HG03558 (cell line): ENCODE data around the gene HBZ.
"Not testable (repeated sequence)": the region's sequence is repeated elsewhere in the genome, so short reads cannot be mapped to it uniquely, and the experiment has no call there.

Experiments used
- ATAC-seq: cut with Tn5 transposase; IDR thresholded peaks from one replicate; pipeline ENCODE4 v1.9.1; 2021; ENCODE audit warnings: moderate number of reproducible peaks; ENCODE audit not compliant: unreplicated experiment; ENCODE audit errors: extremely low read depth

HBZ gene

DNA sequence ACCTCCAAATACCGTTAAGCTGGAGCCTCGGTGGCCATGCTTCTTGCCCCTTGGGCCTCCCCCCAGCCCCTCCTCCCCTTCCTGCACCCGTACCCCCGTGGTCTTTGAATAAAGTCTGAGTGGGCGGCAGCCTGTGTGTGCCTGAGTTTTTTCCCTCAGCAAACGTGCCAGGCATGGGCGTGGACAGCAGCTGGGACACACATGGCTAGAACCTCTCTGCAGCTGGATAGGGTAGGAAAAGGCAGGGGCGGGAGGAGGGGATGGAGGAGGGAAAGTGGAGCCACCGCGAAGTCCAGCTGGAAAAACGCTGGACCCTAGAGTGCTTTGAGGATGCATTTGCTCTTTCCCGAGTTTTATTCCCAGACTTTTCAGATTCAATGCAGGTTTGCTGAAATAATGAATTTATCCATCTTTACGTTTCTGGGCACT lies 25.0 kb downstream of the HBZ start:
- no peak for ATAC-seq

DNA sequence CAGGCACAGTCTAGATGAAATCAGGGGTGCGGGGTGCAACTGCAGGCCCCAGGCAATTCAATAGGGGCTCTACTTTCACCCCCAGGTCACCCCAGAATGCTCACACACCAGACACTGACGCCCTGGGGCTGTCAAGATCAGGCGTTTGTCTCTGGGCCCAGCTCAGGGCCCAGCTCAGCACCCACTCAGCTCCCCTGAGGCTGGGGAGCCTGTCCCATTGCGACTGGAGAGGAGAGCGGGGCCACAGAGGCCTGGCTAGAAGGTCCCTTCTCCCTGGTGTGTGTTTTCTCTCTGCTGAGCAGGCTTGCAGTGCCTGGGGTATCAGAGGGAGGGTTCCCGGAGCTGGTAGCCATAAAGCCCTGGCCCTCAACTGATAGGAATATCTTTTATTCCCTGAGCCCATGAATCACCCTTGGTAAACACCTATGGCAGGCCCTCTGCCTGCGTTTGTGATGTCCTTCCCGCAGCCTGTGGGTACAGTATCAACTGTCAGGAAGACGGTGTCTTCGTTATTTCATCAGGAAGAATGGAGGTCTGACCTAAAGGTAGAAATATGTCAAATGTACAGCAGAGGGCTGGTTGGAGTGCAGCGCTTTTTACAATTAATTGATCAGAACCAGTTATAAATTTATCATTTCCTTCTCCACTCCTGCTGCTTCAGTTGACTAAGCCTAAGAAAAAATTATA lies 25.7 kb downstream of the HBZ start:
- no peak for ATAC-seq

DNA sequence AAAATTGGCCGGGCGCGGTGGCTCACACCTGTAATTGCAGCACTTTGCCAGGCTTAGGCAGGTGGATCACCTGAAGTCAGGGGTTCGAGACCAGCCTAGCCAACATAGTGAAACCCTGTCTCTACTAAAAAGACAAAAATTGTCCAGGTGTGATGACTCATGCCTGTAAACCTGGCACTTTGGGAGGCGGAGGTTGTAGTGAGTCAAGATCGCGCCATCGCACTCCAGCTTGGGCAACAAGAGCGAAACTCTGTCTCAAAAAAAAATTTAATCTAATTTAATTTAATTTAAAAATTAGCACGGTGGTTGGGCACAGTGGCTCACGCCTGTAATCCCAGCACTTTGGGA lies 26.2 kb downstream of the HBZ start:
- no peak for ATAC-seq

DNA sequence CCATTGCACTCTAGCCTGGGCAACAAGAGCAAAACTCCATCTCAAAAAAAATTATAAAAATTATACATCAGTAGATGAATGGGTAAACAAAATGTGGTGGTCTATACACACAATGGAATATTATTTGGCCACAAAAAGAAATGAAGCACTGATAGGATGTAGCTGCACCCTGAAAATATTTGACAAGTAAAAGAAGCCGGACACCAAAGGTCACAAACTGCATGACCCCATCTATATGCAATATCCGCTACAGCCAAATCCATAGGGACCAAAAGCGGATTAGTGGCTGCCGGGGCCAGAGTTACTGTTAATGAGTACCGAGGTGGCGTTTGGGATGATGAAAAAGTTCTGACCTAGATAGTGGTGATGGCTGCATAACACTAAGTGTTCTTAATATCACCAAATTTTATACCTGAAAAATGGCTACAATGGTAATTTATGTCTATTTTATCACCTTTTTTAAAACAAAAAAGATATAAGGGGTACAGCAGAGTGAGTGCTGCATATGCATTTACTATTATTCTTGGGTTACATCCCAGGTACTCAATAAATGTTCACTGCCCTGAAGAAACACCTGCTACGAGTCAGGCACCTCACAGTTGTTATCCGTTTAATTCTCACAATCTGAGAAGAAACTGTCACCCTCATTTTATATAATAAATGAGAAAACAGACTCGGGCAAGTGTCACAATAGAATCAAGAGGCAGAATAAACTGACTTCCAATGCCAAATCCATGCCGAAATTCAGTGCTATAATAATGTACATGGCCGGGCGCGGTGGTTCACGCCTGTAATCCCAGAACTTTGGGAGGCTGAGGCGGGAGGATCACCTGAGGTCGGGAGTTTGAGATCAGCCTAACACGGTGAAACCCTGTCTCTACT lies 27.0 kb downstream of the HBZ start:
- ATAC-seq, result no peak

DNA sequence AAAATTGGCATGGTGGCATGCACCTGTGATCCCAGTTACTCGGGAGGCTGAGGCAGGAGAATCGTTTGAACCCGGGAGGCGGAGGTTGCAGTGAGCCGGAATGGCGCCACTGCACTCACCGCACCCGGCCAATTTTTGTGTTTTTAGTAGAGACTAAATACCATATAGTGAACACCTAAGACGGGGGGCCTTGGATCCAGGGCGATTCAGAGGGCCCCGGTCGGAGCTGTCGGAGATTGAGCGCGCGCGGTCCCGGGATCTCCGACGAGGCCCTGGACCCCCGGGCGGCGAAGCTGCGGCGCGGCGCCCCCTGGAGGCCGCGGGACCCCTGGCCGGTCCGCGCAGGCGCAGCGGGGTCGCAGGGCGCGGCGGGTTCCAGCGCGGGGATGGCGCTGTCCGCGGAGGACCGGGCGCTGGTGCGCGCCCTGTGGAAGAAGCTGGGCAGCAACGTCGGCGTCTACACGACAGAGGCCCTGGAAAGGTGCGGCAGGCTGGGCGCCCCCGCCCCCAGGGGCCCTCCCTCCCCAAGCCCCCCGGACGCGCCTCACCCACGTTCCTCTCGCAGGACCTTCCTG lies 27.7 kb downstream of the HBZ start, which contains the start of gene HBQ1:
Gene HBQ1, plus strand, starts transcription at position 359 of the 575 bp plus-strand sequence. Its CDS starts 28 bp downstream, at position 387.
- ATAC-seq, result no peak

DNA sequence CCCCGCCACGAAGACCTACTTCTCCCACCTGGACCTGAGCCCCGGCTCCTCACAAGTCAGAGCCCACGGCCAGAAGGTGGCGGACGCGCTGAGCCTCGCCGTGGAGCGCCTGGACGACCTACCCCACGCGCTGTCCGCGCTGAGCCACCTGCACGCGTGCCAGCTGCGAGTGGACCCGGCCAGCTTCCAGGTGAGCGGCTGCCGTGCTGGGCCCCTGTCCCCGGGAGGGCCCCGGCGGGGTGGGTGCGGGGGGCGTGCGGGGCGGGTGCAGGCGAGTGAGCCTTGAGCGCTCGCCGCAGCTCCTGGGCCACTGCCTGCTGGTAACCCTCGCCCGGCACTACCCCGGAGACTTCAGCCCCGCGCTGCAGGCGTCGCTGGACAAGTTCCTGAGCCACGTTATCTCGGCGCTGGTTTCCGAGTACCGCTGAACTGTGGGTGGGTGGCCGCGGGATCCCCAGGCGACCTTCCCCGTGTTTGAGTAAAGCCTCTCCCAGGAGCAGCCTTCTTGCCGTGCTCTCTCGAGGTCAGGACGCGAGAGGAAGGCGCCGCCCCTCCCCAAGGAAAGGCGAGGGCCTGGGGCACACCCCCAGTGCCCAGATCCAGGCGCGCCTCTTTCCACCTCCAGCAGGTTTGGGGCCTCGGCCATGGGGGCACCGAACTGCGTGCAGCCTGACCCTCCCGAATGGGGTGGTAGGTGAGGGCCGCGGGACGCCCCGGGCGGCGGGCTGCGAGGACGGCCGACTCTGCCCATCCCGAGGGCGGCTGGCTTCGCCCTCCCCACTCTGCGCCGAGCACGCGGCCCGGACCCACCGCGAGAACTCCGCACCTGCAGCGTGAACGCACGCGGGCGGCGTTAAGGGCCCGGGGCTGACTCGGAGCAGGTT lies 28.5 kb downstream of the HBZ start:
- ATAC-seq, result no peak

DNA sequence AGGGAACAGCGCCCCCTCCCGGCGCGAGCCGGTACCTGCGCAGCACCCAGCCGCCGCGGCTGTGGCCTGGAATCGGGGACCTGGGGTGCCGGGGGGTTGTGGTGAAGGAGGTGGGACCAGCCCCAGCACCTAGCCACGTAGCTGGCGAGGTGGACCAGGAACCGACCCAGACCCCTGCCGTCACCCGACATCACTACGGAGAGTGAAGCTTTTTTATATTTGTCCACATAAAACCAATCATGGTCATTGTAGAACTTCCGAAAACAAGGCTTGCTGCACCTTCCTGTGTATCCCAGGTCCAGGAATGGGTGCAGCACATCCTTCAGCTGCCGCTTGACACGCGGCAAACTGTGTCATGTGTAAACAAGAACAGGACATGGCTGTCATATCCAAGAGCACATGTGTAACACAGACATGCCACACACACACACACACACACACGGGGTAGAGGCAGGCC lies 29.1 kb downstream of the HBZ start:
- ATAC-seq, result no peak

DNA sequence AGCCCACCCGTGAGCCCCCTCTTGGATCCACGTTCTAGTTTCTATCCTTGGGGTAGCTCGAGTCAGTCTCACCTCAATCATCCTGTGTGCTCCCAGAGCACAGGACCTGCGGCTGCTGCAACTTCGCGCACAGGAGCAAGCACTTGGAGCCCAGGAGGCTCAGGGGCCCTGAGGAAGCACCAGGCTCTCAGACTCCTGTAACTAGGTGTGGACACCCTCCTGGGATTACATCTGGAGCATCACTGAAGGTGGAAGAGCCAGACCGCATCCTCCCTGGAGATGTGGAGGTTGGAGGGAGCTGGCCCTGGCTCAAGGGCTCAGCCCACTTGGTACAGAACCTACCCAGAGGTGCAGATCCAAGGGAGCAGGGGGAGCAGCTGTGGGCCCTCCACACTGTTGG lies 30.6 kb downstream of the HBZ start:
- no peak for ATAC-seq

DNA sequence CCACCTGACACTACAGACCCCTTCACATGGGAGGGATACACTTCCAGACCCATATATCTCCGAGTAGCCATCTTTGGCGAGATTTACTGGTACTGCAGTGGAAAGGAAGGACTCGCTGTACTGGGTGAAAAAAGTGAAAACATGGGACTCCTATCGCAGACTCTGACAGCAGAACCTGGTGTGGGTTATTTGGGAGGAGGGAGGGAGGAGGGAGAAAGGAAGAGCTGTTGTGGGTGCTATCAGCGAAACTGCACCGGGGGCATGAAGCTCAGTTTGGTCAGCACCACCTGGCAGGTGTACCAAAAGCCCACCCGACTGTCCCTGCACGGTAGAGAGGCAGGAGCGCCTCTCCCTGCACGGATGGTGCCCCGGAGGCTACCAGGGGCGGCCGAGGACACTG lies 32.8 kb downstream of the HBZ start:
- ATAC-seq, result no peak

DNA sequence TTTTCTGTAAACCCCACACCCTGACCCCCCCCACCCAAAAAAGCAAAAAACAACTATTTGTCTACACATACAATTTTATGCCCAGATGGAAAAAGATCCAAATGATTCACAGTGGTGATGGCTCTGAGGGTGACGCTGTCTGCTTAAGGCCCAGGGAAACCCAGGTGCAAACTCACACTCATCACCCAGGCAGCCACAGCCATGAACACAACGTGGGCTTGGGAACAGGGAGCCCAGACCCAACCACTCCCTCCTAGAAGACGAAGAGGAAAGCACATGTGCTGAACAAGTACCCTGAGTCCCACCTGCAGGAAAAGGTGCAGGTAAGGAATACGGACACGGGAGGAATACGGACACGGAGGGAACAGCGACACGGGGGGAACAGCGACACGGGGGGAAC lies 33.2 kb downstream of the HBZ start:
- no peak for ATAC-seq

DNA sequence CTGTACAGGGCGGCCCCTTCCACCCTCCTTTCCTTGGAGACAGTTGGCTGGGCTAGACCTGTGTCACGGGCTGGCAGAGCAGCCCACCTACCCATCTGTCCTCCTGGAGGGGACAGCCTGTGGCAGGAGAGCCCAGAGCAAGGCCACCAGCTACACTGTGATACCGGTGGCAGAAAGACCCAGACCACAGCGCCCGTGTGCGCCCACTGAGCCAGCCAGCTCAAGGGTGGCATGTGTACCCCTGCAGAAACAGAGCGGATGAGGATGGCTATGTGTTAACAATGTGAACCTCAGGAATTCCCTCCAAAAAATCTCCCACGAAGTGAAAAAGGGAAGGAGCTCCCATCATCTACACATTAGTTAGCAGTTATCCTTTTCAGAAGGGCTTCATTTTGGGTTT lies 34.9 kb downstream of the HBZ start:
- ATAC-seq, result no peak

DNA sequence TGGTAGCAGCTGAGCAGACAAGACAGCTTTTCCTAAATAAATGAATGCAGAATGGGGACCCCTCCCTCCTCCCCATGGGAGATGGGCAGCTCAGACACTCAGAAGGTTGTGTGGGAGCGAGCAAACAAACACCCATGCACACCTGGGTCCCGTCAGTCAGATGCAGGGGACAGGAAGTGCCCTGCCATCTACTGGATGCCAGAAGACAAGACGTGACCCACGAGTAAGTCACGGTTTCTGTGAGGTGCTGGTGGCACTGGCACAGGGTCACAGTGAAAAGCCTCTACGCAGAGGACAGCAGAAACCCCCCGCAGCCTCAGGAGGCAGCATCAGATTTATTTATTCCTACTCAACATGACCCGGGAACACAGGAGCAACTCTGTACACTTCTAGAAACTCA lies 36.2 kb downstream of the HBZ start:
- no peak for ATAC-seq

DNA sequence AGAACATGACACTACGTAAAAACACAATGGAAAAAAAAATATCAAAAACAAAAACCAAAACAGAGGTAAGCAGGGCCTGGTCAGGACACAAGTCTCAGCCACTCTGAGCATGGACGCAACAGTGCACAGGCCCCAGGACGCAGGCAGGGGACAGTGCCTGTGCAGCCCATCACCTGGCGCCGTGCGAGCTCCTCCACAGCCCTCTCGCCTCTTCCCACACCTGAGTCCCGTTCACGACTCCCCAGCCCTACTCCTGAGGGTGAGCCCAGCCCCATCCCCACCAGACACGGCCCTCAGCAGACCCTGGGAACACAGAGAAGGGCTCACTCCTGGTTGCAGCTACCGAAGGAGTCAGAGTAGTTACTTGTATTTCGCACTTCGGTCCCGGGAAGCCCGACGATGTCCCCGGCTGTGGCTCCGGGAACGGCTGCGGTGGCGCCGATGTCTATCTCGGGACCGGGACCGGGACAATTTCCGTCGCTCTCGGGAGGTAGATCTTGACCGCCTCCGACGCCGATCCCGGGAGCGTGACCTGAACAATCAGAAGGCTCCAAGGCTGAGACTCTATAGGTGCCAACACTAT lies 37.3 kb downstream of the HBZ start:
- ATAC-seq, result no peak

DNA sequence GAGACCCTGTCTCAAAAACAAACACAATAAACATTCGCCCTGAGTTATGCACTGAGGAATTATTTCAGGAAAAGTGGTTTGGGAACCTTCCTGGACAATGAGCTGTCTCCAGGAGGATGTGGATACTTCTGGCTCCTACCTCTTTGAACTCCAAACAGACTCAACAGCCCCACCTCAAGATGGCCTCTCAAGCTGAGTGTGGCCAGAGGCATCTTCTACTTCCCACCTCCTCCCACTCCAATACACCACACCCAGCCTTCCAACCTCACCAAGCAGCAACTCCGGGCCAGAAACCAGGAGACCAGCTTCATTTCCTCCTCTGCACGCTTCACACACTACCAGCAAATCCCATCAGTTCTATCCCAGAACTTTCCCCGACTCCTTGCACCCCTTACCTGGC lies 39.4 kb downstream of the HBZ start:
- no peak for ATAC-seq

DNA sequence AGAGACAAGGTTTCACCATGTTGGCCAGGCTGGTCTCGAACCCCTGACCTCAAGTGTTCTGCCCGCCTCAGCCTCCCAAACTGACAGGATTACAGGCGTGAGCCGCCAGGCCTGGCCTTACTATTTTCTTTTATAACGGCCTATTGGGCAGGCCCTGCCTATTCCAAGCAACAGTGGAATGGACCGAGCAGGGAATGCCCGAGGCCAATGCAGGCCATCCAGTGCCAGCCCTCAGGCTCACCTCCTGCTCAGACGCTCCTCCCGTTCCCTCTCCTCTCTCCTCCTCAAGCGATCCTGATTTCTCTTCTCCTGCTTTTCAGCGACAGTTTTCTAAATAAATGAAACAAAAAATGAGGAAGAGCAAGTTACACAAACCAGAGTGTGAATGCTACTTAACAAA lies 40.2 kb downstream of the HBZ start:
- no peak for ATAC-seq

DNA sequence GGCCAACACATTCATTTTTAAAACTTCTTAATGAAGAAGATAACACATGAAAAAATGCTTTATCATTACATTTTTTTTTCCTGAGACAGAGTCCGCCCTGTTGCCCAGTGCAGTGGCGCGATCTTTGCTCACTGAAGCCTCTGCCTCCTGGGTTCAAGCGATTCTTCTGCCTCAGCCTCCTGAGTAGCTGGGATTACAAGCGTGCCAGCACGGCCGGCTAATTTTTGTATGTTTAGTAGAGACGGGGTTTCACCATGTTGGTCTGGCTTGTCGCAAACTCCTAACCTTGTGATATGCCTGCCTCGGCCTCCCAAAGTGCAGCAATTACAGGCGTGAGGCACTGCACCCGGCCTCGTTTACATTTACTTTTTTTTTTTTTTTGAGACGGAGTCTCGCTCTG lies 41.0 kb downstream of the HBZ start:
- ATAC-seq, result no peak

DNA sequence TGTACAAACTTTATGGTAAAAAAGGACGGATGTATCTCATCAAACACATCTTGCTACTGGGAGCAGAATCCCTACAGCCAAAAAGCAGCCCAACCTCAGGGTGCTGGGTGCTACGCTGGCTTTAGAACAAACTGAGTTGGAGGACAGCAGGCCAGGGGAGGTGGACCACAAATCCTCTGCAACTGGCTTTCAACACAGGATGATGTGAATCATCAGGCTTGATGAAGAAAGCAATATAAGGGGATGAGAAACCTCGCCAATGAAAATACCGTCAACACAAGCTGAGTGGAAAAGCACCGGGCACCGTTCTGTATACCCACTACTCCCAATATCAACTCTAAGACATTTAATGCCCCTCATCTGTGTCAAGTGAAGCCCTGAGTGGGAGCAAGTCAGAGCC lies 42.1 kb downstream of the HBZ start:
- ATAC-seq, result no peak

DNA sequence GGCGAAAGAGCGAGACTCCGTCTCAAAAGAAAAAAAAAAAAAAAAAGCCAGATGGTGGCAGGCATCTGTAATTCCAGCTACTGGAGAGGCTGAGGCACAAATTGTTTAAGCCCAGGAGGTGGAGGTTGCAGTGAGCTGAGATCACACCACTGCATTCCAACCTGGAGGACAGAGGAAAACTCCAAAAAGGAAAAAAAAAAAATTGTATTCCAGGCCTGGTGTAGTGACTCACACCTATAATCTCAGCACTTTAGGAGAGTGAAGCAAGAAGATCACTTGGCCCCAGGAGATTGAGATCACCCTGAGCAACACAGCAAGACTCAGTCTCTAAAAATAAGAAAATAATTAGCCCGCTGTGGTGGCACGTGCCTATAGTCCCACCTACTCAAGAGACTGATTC lies 47.9 kb downstream of the HBZ start:
- no peak for ATAC-seq

DNA sequence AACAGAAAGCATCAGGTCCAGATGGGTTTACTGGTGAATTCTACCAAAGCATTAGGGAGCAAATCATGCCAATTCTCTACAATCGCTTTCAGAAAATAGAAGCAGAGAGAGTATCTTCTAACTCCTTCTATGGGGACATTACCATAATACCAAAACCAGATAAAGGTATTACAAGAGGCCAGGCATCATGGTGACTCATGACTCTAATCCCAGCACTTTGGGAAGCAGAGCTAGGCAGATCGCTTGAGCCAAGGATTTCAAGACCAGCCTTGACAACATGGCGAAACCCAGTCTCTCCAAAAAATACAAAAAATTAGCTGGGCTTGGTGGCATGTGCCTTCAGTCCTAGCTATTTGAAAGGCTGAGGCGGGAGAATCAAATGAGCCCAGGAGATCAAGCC lies 50.8 kb downstream of the HBZ start:
- no peak for ATAC-seq

DNA sequence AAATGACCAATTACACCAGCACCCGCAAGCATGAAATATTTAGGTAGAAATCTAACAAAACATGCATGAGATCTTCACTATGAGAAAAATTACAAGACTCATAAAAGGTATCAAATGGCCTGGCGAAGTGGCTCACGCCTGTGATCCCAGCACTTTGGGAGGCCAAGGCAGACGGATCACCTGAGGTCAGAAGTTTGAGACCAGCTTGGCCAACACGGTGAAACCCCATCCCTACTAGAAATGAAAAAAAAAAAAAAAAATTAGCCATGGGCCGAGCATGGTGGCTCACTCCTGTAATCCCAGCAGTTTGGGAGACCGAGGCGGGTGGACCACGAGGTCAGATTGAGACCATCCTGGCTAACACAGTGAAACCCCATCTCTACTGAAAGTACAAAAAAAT lies 51.6 kb downstream of the HBZ start:
- not testable (repeated sequence) for ATAC-seq
